ENCODE results near the gene FAM118A.
"Not testable (repeated sequence)": the region's sequence is repeated elsewhere in the genome, so short reads cannot be mapped to it uniquely, and the experiment has no call there.

FAM118A gene

DNA sequence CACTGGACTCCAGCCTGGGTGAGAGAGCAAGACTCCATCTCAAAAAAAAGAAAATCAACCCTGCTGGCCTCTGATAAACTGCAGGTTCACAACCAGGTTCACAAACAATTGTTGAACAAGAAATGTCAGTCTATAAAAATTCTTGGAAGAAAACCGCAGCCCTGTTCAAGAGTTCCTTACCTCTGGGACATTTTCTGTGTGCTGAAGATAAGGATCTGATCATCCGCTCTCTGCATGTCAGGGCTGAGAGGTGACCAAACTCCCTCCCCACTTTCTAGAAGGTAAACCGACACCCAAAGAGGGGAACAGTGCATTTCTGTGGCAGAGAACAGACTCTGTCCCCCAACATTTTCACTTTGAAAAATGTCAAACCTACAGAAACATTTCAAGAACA, 29.1 kb upstream of the FAM118A start:
- in situ Hi-C loops (cut with MboI; ENCODE audit: low sequenced_read_pairs), result no loop called here

DNA sequence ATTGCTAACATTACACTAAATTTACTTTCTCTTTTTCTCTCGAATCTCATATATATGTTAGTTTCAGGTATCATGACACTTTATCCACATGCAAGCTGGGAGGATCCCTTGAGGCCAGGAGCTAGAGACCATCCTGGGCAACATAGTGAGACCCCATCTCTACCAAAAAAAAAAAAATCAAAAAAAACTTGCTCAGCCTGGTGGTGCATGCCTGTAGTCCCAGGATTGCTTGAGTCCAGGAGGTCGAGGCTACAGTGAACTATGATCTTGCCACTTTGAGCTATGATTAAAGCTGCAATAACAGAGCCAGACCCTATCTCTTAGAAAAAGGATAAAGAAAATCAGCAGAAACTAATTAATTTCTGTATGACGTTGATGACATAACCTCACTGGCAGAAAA, 28.7 kb upstream of the FAM118A start:
- in situ Hi-C loops (cut with MboI; ENCODE audit: low sequenced_read_pairs), result no loop called here

DNA sequence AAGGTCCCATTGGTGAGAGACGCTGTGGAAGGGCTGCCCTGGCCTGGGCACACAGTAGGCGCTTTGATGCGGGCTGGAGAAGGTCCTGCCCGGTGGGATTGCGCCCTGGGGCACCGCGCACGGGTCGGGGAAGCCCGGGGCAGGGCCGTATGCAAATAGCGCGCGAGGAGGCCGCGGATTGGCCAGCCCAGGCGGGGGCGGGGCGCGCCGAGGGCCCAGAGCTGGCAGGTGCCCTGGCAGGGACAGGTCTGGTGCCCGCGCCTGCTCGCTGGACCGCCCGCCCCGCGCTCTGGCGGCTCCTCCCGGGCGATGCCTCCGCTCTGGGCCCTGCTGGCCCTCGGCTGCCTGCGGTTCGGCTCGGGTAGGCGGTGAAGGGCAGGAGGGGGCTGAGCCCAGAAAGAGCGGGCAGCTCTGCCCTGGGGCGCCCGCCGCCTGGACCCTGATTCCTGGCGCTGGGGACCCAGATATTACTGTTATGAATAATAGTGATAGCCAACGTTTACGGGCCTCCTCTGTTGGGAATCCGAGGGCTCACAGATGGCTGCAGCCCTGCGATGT, 24.9 kb upstream of the FAM118A start, which contains the start of gene UPK3A:
UPK3A (plus strand) TSS at position 245 of the 558 bp plus-strand sequence; CDS start at position 310, 65 bp downstream.
- in situ Hi-C loops (cut with MboI; ENCODE audit: low sequenced_read_pairs), result no loop called here

DNA sequence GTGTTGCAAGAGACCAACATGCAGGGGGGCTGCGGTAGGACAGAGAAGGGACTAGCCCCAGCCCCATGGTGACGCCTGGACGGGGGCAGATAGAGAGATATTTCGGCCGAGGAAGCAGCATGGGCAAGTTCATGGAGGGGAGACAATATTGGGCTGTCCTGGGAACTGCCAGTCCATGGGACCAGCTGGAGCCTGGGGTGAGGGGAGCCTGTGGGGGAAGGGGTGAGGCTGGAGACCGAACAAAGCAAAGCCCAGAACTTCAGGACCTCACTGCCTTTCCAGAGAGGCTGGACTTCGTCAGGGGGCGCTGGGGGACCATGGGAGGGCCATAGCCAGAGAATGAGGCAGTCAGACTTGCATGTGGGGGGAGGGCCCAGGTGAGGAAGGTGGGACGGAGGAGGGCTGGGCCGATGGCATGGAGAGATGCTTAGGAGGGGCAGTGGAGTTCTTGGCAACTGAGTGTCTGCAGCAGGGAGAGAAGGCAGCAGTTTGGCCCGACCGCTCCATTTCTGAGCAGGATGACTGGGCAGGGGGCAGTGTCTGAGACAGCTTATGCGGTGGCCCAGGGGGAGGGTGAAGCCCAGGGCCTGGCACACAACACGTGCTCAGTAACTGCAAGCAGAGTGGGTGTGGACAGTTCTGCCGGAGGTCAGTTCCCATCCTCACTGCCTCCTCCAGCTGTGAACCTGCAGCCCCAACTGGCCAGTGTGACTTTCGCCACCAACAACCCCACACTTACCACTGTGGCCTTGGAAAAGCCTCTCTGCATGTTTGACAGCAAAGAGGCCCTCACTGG, 24.3 kb upstream of the FAM118A start:
- in situ Hi-C loops (cut with MboI; ENCODE audit: low sequenced_read_pairs), result no loop called here

DNA sequence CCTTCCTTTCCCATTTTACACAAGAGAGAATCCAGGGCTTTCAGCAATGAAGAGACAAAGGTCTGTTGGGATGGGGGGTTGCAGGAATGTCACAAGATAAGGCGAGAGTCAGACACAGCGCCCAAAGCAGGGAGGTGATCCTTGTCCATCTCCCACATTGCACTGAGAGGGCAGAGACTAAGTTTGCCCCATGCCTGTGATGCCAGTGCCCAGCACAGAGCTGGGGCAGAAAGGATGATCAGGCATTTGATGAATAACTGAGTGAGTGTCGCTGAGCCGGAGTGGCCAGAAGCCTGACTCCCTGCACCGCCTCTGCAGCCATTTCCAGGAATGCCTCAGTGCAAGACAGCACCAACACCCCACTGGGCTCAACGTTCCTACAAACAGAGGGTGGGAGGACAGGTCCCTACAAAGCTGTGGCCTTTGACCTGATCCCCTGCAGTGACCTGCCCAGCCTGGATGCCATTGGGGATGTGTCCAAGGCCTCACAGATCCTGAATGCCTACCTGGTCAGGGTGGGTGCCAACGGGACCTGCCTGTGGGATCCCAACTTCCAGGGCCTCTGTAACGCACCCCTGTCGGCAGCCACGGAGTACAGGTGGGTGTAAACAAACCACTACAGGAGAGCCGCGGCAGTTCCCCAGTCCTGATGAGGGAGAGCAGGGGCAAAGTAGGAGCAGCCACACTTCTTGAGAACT, 22.7 kb upstream of the FAM118A start:
- in situ Hi-C loops (cut with MboI; ENCODE audit: low sequenced_read_pairs), result no loop called here

DNA sequence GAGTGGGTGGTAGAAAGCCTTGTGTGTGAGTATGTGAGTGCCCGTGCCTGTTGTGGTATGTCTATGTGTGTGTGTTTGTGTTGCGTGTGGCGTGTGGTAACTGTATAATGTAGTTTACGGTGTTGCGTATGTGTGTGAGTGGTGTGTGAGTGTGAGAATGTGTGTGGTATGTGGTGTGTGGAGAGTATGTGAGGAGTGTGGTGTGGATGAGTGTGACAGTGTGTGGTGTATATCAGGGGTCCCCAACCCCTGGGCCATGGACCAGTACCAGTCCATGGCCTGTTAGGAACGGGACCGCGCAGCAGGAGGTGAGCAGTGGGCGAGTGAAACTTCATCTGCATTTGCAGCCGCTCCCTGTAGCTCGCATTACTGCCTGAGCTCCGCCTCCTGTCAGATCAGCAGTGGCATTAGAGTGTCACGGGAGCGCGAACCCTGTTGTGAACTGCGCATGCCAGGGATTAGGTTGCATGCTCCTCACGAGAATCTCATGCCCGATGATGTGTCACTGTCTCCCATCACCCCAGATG, 19.3 kb upstream of the FAM118A start:
- in situ Hi-C loops (cut with MboI; ENCODE audit: low sequenced_read_pairs), result no loop called here

DNA sequence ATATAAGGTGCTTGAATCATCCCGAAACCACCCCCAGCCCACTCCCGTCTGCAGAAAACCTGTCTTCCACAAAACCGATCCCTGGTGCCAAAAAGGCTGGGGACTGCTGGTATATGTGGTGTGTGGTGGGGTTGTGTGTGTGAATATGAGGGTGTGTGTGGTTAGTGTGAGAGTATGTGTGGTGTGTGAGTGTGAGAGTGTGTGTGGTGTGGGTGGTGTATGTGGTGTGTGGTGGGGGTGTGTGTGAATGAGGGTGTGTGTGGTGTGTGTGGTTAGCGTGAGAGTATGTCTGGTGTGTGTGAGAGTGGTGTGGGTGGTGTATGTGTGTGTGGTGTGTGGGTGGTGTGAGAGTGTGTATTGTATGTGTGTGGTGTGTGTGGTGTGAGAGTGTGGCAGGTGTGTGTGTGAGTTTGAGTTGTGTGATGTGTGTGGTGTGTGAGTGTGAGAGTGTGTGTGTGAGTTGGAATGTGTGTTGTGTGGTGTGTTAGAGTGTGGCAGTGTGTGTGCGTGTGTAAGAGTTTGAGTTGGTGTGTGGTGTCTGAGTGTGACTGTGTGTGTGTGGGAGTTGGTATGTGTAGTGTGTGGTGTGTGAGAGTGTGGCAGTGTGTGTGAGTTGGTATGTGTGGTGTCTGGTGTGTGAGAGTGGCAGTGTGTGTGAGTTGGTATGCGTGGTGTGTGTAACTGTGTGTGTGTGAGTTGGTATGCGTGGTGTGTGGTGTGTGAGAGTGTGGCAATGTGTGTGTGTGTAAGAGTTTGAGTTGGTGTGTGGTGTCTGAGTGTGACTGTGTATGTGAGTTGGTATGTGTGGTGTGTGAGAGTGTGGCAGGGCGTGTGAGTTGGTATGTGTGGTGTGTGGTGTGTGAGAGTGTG, 18.4 kb upstream of the FAM118A start:
- in situ Hi-C loops (cut with MboI; ENCODE audit: low sequenced_read_pairs), result no loop called here

DNA sequence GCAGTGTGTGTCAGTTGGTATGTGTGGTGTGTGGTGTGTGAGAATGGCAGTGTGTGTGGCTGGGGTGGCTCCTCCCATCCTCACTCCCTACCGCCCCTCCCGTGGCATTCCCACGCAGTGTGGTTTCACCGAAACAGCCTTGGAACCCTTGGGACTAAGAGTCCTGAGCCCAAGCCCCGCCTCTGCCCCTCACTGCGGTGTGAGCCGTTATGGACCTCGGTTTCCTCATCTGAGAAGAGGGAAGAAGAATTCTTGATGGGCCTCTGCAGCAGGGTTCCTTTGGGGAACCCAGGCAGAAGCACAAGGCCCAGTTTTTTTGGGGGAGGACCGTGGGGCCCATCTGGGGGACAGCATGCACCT, 17.8 kb upstream of the FAM118A start:
- in situ Hi-C loops (cut with MboI; ENCODE audit: low sequenced_read_pairs), result no loop called here

DNA sequence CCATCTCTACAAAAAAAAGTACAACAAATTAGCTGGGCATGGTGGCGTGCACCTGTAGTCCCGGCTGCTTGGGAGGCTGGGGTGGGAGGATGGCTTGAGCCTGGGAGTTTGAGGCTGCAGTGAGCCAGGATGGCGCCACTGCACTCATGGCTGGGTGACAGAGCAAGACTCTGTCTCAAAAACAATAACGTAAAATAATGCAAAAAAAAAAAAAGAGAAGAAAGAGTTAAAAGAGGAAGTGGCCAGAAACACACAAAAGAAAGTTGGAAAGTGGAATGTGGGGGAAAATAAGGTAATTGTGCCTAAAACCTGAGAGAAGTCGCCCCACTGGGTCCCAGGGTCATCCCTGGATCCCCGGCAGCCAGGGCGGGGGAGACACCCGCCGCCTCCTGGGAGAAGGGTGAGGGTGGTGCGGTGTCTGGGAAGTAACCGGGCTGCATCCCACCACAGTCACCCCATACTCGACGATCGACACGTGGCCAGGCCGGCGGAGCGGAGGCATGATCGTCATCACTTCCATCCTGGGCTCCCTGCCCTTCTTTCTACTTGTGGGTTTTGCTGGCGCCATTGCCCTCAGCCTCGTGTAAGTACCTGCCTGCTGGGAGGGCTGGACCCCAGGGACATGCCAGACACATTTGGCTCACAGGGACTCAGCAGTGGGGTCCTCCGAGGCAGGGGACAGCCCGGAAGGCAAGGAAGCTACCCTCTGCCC, 16.8 kb upstream of the FAM118A start:
- in situ Hi-C loops (cut with MboI; ENCODE audit: low sequenced_read_pairs), result no loop called here

DNA sequence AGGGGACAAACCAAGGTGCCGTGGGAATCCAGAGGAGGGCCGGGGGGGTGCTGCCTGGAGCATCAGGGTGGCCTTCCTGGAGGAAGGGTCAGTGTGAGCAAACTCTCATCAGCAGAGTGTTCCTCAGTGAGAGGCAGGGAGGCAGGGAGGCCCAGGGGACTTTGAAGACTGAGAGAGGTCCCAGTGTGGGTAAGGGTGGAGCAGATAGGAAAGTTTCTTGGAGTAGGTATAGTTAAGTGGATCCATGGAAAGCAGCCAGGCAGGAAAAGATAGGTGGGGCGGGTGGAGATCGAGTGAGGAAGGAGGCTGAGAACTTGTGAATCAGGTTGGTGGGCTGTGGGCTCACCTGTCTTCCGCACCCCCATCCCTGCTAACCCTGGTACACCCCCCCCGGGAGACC, 15.7 kb upstream of the FAM118A start:
- in situ Hi-C loops (cut with MboI; ENCODE audit: low sequenced_read_pairs), result no loop called here

DNA sequence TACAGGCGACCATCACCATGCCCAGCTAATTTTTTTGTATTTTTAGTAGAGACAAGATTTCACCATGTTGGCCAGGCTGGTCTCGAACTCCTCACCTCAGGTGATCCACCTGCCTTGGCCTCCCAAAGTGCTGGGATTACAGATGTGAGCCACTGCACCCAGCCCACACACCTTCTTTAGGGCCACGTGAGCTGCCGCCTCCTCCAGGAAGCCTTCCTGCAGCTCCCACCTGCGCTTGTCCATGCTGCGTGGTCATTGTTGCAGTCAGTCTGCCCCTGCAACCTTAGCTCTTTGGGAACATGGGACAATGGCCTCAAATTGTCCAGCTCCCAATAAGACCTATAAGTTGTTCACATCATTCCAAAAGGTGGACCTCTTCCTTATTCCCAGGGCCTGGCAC, 14.7 kb upstream of the FAM118A start:
- in situ Hi-C loops (cut with MboI; ENCODE audit: low sequenced_read_pairs), result not testable (repeated sequence)

DNA sequence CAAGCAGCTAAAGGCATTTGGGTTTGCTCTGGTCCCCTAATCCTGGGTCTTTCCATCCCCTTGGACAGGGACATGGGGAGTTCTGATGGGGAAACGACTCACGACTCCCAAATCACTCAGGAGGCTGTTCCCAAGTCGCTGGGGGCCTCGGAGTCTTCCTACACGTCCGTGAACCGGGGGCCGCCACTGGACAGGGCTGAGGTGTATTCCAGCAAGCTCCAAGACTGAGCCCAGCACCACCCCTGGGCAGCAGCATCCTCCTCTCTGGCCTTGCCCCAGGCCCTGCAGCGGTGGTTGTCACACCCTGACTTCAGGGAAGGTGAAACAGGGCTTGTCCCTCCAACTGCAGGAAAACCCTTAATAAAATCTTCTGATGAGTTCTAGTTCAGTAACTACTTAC, 14.2 kb upstream of the FAM118A start:
- in situ Hi-C loops (cut with MboI; ENCODE audit: low sequenced_read_pairs), result no loop called here

DNA sequence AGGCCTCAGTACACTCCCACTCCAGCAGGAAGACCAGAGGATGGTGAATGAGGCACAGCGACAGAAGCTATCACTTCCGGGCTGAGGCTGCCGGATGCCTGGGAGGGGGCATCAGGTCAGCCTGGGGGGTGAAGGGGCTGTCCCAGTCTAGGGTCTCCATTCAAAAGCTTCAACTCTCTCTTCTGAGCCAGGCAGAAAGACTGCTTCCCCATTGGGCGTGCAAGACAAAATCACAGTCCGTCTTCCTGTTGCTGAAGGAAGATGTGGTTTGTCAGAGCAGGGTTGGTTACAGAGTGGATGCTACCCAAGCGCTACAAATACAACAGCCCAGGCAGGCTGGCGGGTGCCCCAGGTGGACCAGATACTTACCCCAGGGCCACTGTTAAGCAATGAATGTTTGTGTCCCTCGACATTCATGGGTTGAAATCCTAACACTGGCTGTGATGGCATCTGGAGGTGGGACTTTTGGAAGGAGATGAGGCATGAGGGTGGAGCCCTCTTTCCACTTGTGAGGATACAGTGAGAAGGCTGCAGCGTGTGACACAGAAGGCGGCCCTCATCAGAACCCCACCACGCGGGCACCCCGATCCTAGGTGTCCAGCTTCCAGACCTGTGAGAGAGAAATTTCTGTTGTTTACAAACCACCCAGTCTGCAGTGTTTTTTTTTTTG, 13.0 kb upstream of the FAM118A start:
- in situ Hi-C loops (cut with MboI; ENCODE audit: low sequenced_read_pairs), result no loop called here

DNA sequence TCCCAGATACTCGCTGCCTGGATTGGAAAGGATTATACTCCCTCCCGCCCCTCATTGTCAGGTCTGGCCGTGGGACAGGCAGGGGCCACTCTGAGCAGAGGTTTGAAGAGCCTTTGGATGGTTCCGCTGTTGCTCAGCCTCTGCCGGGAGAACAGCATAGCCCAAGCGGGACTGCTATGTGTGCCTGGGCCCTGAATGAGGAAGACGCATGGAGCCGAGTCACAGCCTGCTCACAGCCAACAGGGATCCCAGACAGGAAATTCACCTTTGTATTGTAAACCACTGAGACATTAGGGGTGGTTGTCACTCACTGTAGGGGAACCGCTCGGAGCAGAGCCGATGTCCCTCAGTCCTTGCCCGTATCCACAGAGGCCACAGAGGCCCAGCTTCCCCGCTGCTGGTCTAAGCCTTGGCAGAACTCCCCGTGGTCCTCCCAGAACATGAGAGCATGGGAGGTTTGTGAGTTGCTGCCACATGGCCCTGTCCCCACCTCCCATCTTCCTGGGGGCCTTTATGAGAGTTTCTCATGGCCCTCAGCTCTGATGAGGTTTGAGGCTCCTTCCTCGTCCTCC, 10.7 kb upstream of the FAM118A start:
- in situ Hi-C loops (cut with MboI; ENCODE audit: low sequenced_read_pairs), result no loop called here

DNA sequence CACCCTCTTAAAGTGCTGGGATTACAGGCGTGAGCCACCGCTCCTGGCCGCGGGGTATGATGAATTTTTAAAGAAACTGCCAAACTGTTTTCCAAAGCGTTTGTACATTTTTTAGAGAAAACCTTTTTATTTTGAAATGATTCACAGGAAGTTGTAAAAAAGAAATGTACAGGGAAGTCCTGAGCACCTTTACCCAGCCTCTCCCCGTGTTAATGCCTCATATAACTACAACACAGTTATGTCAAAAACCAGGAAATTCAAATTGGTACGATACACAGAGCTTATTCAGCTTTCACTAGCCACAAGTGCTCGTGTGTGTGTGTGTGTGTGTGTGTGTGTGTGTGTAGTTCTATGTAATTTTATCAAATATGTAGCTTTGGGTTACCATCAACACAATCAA, 7.0 kb upstream of the FAM118A start:
- in situ Hi-C loops (cut with MboI; ENCODE audit: low sequenced_read_pairs), result no loop called here

DNA sequence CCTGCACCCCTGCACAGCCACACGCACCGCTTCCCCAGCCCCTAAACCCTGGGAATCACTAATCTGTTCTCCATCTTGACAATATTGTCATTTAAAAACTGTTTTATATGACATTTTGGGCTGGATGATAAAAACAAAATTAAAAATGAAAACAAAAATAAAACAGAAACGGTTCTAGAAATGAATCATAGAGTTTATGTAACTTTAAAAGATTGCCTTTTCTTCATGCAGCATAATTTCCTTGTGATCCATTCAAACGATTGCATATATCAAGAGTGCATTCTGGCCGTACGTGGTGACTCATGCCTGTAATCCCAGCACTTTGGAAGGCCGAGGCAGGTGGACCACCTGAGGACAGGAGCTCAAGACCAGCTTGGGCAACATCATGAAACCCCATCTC, 6.6 kb upstream of the FAM118A start:
- in situ Hi-C loops (cut with MboI; ENCODE audit: low sequenced_read_pairs), result no loop called here

DNA sequence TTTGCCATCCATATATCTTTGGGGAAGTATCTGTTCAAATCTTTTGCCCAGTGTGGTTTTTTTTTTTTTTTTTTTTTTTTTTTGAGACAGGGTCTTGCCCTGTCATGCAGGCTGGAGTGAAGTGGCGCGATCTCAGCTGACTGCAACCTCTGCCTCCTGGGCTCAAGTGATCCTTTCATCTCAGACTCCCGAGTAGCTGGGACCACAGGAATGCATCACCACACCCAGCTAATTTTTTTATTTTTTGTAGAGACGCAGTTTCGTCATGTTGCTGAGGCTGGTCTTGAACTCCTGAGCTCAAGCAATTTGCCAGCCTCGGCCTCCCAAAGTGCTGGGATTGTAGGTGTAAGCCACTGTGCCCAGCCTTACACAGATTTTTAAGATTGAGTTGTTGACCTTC, 4.8 kb upstream of the FAM118A start:
- in situ Hi-C loops (cut with MboI; ENCODE audit: low sequenced_read_pairs), result no loop called here

DNA sequence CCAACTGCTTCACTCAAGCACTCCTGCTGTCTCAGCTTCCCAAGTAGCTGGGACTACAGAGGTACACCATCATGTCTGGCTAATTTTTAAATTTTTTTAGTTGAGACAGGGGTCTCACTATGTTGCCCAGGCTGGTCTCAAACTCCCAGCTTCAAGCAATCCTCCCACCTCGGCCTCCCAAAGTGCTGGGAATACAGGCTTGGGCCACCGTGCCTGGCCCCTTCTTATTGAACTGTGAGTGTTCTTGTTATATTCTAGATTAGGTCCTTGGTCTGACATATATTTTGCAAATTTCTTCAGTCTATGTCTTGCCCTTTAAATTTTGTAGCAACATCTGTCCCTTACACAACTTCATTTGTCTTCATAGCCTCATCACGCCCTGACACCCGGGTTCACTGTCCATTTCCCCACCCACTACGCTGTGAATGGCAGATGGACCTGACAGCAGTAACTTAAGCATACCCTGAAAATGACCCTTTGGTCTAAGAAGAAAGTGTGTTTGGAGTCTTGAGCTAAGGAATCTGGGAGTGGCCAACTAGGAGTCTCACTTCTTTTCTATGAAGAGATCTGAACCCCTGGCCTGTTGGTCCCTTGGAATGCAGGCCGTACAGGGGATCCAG, 4.2 kb upstream of the FAM118A start:
- in situ Hi-C loops (cut with MboI; ENCODE audit: low sequenced_read_pairs), result no loop called here

DNA sequence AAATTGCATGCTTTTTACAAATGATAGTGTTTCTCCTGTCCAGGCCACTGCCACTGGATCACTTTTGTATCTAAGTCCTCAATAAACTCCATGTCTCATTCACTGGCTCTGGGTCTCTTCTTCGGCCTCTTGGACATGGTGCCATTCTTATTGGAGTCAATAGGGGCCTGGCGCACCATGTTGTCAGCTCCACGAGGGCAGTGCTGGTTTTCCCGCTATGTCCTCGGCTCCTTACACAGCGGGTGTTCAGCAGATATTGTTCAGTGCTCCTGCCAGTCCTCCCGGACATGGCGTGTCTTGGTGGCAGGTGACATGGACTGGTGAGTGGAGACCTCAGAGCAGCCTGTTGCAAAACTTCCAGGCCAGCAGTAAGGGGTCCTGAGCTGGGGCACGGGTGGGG, 3.6 kb upstream of the FAM118A start:
- in situ Hi-C loops (cut with MboI; ENCODE audit: low sequenced_read_pairs), result no loop called here
